CD4-positive, alpha-beta T cell treated with Interleukin-21 for 1 hour (primary cell): ENCODE results near the gene EPPIN.
"Not testable (repeated sequence)": the region's sequence is repeated elsewhere in the genome, so short reads cannot be mapped to it uniquely, and the experiment has no call there.

Experiments used
- DNase-seq: peaks from one replicate; pipeline ENCODE4 v3.0.0-alpha.2; 2020

The EPPIN gene

GRCh38 chr20:45547206-45547770 lies at the start of gene EPPIN:
Gene EPPIN (minus strand): TSS chr20:45547401. CDS start chr20:45547357, 44 bp downstream.
- DNase-seq: no peak

GRCh38 chr20:45595235-45595634 lies 48.0 kb upstream of the EPPIN start:
- no peak for DNase-seq

GRCh38 chr20:45593498-45593897 lies 46.3 kb upstream of the EPPIN start:
- DNase-seq: no peak

GRCh38 chr20:45592574-45593189 lies 45.5 kb upstream of the EPPIN start:
- DNase-seq: peak; percentile 41

- DNase-seq: no peak
These were observed 42.5 kb upstream of the EPPIN start for GRCh38 chr20:45589725-45590124.

GRCh38 chr20:45588800-45589199 lies 41.6 kb upstream of the EPPIN start:
- no peak for DNase-seq

- not testable (repeated sequence) for DNase-seq
These were observed 38.8 kb upstream of the EPPIN start for GRCh38 chr20:45585986-45586385.

- DNase-seq: not testable (repeated sequence)
These were observed 37.1 kb upstream of the EPPIN start for GRCh38 chr20:45584294-45584693.

- DNase-seq: no peak
These were observed 36.3 kb upstream of the EPPIN start for GRCh38 chr20:45583502-45583901.

- DNase-seq: no peak
These were observed 34.5 kb upstream of the EPPIN start for GRCh38 chr20:45581702-45582101.

- DNase-seq: no peak
These were observed 32.0 kb upstream of the EPPIN start, which contains the start of gene WFDC8 for GRCh38 chr20:45579184-45579583. Gene WFDC8 (minus strand): TSS chr20:45579284. CDS start chr20:45579247, 37 bp downstream.

- DNase-seq: no peak
These were observed 31.0 kb upstream of the EPPIN start for GRCh38 chr20:45578231-45578630.

- DNase-seq: no peak
These were observed 29.8 kb upstream of the EPPIN start for GRCh38 chr20:45576995-45577394.

GRCh38 chr20:45575931-45576330 lies 28.7 kb upstream of the EPPIN start:
- DNase-seq: no peak

GRCh38 chr20:45569650-45570049 lies 22.4 kb upstream of the EPPIN start:
- not testable (repeated sequence) for DNase-seq

- no peak for DNase-seq
These were observed 17.6 kb upstream of the EPPIN start for GRCh38 chr20:45564760-45565276.

GRCh38 chr20:45555198-45555597 lies 8.0 kb upstream of the EPPIN start:
- DNase-seq: no peak

- no peak for DNase-seq
These were observed 5.3 kb upstream of the EPPIN start for GRCh38 chr20:45552456-45552855.

- DNase-seq: no peak
These were observed 3.6 kb upstream of the EPPIN start for GRCh38 chr20:45550765-45551164.

GRCh38 chr20:45548410-45548809 lies 1.2 kb upstream of the EPPIN start:
- no peak for DNase-seq

- DNase-seq: no peak
These were observed 1.3 kb downstream of the EPPIN start for GRCh38 chr20:45545754-45546453.

- no peak for DNase-seq
These were observed 1.9 kb downstream of the EPPIN start for GRCh38 chr20:45545351-45545750.

GRCh38 chr20:45539382-45539781 lies 7.8 kb downstream of the EPPIN start, which contains the start of gene WFDC6:
Gene WFDC6 (minus strand): TSS chr20:45539482. CDS start chr20:45539407, 75 bp downstream.
- no peak for DNase-seq
